Hepatic stellate cell (primary cell): ENCODE data around the gene OR10V1.

ENCODE experiments used
- DNase-seq: peaks from one replicate; pipeline ENCODE4 v3.0.0; 2011; ENCODE audit warnings: low spot score

The OR10V1 gene

GRCh38 chr11:59668950-59669610 lies 44.6 kb downstream of the OR10V1 start, which contains the start of gene PATL1:
Gene PATL1, minus strand, starts transcription at chr11:59669037. Its CDS starts 142 bp downstream, at chr11:59668895.
- DNase-seq, result peak; percentile 97

GRCh38 chr11:59668188-59668949 lies 45.3 kb downstream of the OR10V1 start:
- peak; percentile 62 for DNase-seq

GRCh38 chr11:59667812-59668187 lies 45.8 kb downstream of the OR10V1 start:
- peak; percentile 9 for DNase-seq

GRCh38 chr11:59666969-59667368 lies 46.7 kb downstream of the OR10V1 start:
- peak; percentile 21 for DNase-seq
